ENCODE measurements around the gene MTMR12. TPM values are rescaled to one million over a fixed set of nuclear protein-coding genes. Genes with fewer than 3 reads are reported as not detected.

The MTMR12 gene
- total and polyA plus RNA-seq, 2 of the 13 experiments (the other 11 are each of a cell fraction or from before 2014, with no cell fraction given), result 23.4 to 36.6 TPM

DNA sequence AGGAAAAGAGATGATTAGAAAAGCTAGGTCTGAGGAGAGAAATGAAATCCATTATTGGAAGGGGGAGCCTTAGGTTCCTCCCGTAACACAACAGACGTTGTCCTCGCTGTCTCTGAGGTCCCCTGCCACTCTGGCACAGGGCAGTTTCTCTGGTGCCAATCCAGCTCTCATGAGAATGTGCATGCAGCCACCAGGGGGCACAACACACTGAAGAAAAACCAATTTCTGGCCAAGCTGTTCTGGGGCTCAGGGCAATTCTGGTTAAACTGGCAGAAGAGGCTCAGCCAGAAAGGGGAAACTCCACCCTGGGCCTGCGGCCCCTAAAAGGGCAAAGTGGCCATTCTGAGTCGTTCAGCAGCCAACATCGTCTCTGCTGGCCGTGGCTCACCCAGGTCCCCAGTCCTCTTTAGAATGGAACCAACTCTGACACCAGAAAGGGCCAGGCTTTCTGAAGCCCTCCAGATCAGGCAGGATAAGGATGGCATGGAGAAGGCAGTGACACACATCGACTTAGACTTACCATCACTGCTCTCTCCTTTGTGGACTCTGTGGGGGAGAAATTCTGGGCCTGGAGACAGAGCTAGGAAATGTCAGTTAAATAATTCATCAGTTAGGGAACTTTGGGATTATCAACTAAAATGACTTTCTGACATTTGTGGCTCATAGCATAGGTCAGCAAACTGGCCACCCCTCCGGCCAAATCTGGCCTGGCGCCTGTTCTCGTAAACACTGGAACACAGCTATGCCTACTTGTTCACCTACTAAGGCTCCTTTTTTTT, 80.1 kb downstream of the MTMR12 start (continued):
- TF ChIP-seq AFF4 (CRISPR knock-in tag; IDR thresholded peaks at IDR 0.05), result no peak
- TF ChIP-seq SMARCE1 (IDR thresholded peaks at IDR 0.05; ENCODE audit: borderline replicate concordance), result no peak
- TF ChIP-seq FOXO1 (CRISPR knock-in tag; IDR thresholded peaks at IDR 0.05), result no peak
- TF ChIP-seq, protein P1, sequence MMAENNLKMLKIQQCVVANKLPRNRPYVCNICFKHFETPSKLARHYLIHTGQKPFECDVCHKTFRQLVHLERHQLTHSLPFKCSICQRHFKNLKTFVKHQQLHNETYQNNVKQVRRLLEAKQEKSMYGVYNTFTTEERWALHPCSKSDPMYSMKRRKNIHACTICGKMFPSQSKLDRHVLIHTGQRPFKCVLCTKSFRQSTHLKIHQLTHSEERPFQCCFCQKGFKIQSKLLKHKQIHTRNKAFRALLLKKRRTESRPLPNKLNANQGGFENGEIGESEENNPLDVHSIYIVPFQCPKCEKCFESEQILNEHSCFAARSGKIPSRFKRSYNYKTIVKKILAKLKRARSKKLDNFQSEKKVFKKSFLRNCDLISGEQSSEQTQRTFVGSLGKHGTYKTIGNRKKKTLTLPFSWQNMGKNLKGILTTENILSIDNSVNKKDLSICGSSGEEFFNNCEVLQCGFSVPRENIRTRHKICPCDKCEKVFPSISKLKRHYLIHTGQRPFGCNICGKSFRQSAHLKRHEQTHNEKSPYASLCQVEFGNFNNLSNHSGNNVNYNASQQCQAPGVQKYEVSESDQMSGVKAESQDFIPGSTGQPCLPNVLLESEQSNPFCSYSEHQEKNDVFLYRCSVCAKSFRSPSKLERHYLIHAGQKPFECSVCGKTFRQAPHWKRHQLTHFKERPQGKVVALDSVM (CRISPR knock-in tag; IDR thresholded peaks at IDR 0.05), result no peak
- TF ChIP-seq EP300 (IDR thresholded peaks at IDR 0.05; ENCODE audit: low read depth in 2 of 2, low read length in 2 of 2), result no peak
- TF ChIP-seq EP300 (CRISPR knock-in tag; IDR thresholded peaks at IDR 0.05; ENCODE audit: borderline replicate concordance), result no peak
- TF ChIP-seq THRA (CRISPR knock-in tag; IDR thresholded peaks at IDR 0.05; ENCODE audit: borderline replicate concordance), result no peak
- TF ChIP-seq ZNF503 (CRISPR knock-in tag; IDR thresholded peaks at IDR 0.05), result no peak
- no peak for TF ChIP-seq NR1H2 (CRISPR knock-in tag; IDR thresholded peaks at IDR 0.05; ENCODE audit: borderline replicate concordance, low read depth)

Measured in HepG2 (cell line).